Mammary epithelial cell (primary cell): Measurements from ENCODE around the gene NAA25.

Experiments
- EZH2 ChIP-seq: IDR thresholded peaks from 2 replicates; pipeline ENCODE4 v1.6.1; 2012; ENCODE audit warnings: low read length, inconsistent platforms, borderline replicate concordance
- TF ChIP-seq, protein P1 (sequence below), 2 donors: IDR thresholded peaks in 1 of 2; conservative IDR thresholded peaks in 1 of 2; 2 replicates each; pipeline ENCODE4 v1.5.1; 2011 to 2012; ENCODE audit warnings: inconsistent platforms in 2 of 2, low read length in 2 of 2, mild to moderate bottlenecking in 2 of 2, control low read depth in 1 of 2, low read depth in 1 of 2; ENCODE audit not compliant: insufficient read depth in 1 of 2; ENCODE audit errors: extremely low read depth in 1 of 2

- no peak for TF ChIP-seq EZH2
- TF ChIP-seq, protein P1, sequence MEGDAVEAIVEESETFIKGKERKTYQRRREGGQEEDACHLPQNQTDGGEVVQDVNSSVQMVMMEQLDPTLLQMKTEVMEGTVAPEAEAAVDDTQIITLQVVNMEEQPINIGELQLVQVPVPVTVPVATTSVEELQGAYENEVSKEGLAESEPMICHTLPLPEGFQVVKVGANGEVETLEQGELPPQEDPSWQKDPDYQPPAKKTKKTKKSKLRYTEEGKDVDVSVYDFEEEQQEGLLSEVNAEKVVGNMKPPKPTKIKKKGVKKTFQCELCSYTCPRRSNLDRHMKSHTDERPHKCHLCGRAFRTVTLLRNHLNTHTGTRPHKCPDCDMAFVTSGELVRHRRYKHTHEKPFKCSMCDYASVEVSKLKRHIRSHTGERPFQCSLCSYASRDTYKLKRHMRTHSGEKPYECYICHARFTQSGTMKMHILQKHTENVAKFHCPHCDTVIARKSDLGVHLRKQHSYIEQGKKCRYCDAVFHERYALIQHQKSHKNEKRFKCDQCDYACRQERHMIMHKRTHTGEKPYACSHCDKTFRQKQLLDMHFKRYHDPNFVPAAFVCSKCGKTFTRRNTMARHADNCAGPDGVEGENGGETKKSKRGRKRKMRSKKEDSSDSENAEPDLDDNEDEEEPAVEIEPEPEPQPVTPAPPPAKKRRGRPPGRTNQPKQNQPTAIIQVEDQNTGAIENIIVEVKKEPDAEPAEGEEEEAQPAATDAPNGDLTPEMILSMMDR (conservative IDR thresholded peaks at IDR 0.05 in 1 of 2, IDR thresholded peaks at IDR 0.05 in 1 of 2; ENCODE audit: extremely low read depth in 1 of 2, insufficient read depth in 1 of 2, low read depth in 1 of 2, low read length in 2 of 2): no peak
Measured at GRCh38 chr12:112013601-112014402, 94.8 kb downstream of the NAA25 start.
